Measurements from ENCODE around the gene ATOSB.

Gene ATOSB

GRCh38 chr9:35071814-35072460 lies 43.7 kb downstream of the ATOSB start:
- H3K4me3 ChIP-seq: peak overlapping the region; percentile 81
- H3K27me3 ChIP-seq (ENCODE audit: low read depth): no peaks in the 10 kb centered on the region
- H3K36me3 ChIP-seq (replicated peaks): peaks cover 68% of the 10 kb centered on the region
- H3K4me1 ChIP-seq: peaks cover 13% of the 10 kb centered on the region
- peak; percentile 67 to 83 for DNase-seq (ENCODE audit: low spot score in 2 of 2)
- no peaks in the 10 kb centered on the region for H3K9me3 ChIP-seq
- in situ Hi-C loops (cut with MboI; ENCODE audit: low sequenced_read_pairs): no loop called here

- Histone ChIP-seq H3K4me3 (peak overlapping the region; percentile 81), H3K9me3 (no peaks in the 10 kb centered on the region), H3K27me3 (ENCODE audit: low read depth) (no peaks in the 10 kb centered on the region), H3K36me3 (replicated peaks) (peaks cover 68% of the 10 kb centered on the region), H3K4me1 (peaks cover 13% of the 10 kb centered on the region)
- no peak for DNase-seq (ENCODE audit: low spot score in 2 of 2)
- in situ Hi-C loops (cut with MboI; ENCODE audit: low sequenced_read_pairs): no loop called here
Observed at GRCh38 chr9:35070823-35071813, 44.5 kb downstream of the ATOSB start.

GRCh38 chr9:35069020-35069419 lies 46.6 kb downstream of the ATOSB start:
- Histone ChIP-seq H3K36me3 (replicated peaks) (peaks cover 70% of the 10 kb centered on the region), H3K27me3 (ENCODE audit: low read depth) (no peaks in the 10 kb centered on the region), H3K9me3 (no peaks in the 10 kb centered on the region), H3K4me3 (no peak overlapping the region), H3K4me1 (peaks cover 13% of the 10 kb centered on the region)
- in situ Hi-C loops (cut with MboI; ENCODE audit: low sequenced_read_pairs): no loop called here
- DNase-seq (ENCODE audit: low spot score in 2 of 2): no peak

- Histone ChIP-seq H3K9me3 (no peaks in the 10 kb centered on the region), H3K4me3 (no peak overlapping the region), H3K27me3 (ENCODE audit: low read depth) (no peaks in the 10 kb centered on the region), H3K36me3 (replicated peaks) (peaks cover 77% of the 10 kb centered on the region), H3K4me1 (peaks cover 9% of the 10 kb centered on the region; the same call in 1 of the 2 replicates)
- no peak for DNase-seq (ENCODE audit: low spot score in 2 of 2)
- in situ Hi-C loops (cut with MboI; ENCODE audit: low sequenced_read_pairs): no loop called here
Observed at GRCh38 chr9:35067056-35067455, 48.6 kb downstream of the ATOSB start.

- no peaks in the 10 kb centered on the region for H3K9me3 ChIP-seq
- in situ Hi-C loops (cut with MboI; ENCODE audit: low sequenced_read_pairs): no loop called here
- peaks cover 100% of the 10 kb centered on the region for H3K36me3 ChIP-seq (replicated peaks)
- H3K4me3 ChIP-seq: no peak overlapping the region
- no peak for DNase-seq (ENCODE audit: low spot score in 2 of 2)
- no peaks in the 10 kb centered on the region for H3K4me1 ChIP-seq
- H3K27me3 ChIP-seq (ENCODE audit: low read depth): no peaks in the 10 kb centered on the region
Observed at GRCh38 chr9:35060548-35061207, 55.0 kb downstream of the ATOSB start.

GRCh38 chr9:35059438-35059837 lies 56.2 kb downstream of the ATOSB start:
- Histone ChIP-seq H3K4me1 (no peaks in the 10 kb centered on the region), H3K36me3 (replicated peaks) (peaks cover 100% of the 10 kb centered on the region), H3K9me3 (no peaks in the 10 kb centered on the region), H3K4me3 (no peak overlapping the region), H3K27me3 (ENCODE audit: low read depth) (no peaks in the 10 kb centered on the region)
- no peak for DNase-seq (ENCODE audit: low spot score in 2 of 2)
- in situ Hi-C loops (cut with MboI; ENCODE audit: low sequenced_read_pairs): no loop called here

- DNase-seq (ENCODE audit: low spot score in 2 of 2): no peak
- in situ Hi-C loops (cut with MboI; ENCODE audit: low sequenced_read_pairs): no loop called here
- Histone ChIP-seq H3K4me1 (no peaks in the 10 kb centered on the region), H3K36me3 (replicated peaks) (peaks cover 94% of the 10 kb centered on the region), H3K4me3 (no peak overlapping the region), H3K27me3 (ENCODE audit: low read depth) (no peaks in the 10 kb centered on the region), H3K9me3 (no peaks in the 10 kb centered on the region)
Observed at GRCh38 chr9:35057271-35057620, 58.4 kb downstream of the ATOSB start.

- Histone ChIP-seq H3K9me3 (no peaks in the 10 kb centered on the region), H3K4me1 (no peaks in the 10 kb centered on the region), H3K27me3 (ENCODE audit: low read depth) (no peaks in the 10 kb centered on the region), H3K36me3 (replicated peaks) (peaks cover 93% of the 10 kb centered on the region), H3K4me3 (no peak overlapping the region)
- no peak for DNase-seq (ENCODE audit: low spot score in 2 of 2)
- in situ Hi-C loops (cut with MboI; ENCODE audit: low sequenced_read_pairs): no loop called here
Observed at GRCh38 chr9:35056571-35057270, 58.9 kb downstream of the ATOSB start.

- H3K4me3 ChIP-seq: no peak overlapping the region
- no peaks in the 10 kb centered on the region for H3K27me3 ChIP-seq (ENCODE audit: low read depth)
- no peaks in the 10 kb centered on the region for H3K4me1 ChIP-seq
- in situ Hi-C loops (cut with MboI; ENCODE audit: low sequenced_read_pairs): no loop called here
- H3K9me3 ChIP-seq: no peaks in the 10 kb centered on the region
- H3K36me3 ChIP-seq (replicated peaks): peaks cover 82% of the 10 kb centered on the region
- no peak for DNase-seq (ENCODE audit: low spot score in 2 of 2)
Observed at GRCh38 chr9:35054871-35055644, 60.6 kb downstream of the ATOSB start.

- H3K9me3 ChIP-seq: no peaks in the 10 kb centered on the region
- H3K4me3 ChIP-seq: no peak overlapping the region
- H3K36me3 ChIP-seq (replicated peaks): peaks cover 76% of the 10 kb centered on the region
- H3K27me3 ChIP-seq (ENCODE audit: low read depth): no peaks in the 10 kb centered on the region
- no peaks in the 10 kb centered on the region for H3K4me1 ChIP-seq
- DNase-seq (ENCODE audit: low spot score in 2 of 2): no peak
- in situ Hi-C loops (cut with MboI; ENCODE audit: low sequenced_read_pairs): no loop called here
Observed at GRCh38 chr9:35054185-35054835, 61.4 kb downstream of the ATOSB start.
